A172 (cell line): ENCODE results near the gene PBOV1. TPM values are rescaled to one million over a fixed set of nuclear protein-coding genes. Genes with fewer than 3 reads are reported as not detected.

Experiments
- DNase-seq: peaks from one replicate; pipeline ENCODE4 v3.0.0-alpha.2; 2015; ENCODE audit warnings: low spot score
- total RNA-seq: library from RNA; depleted of rRNA; stranded (reverse); fragments of >200 nt; shearing (Covaris generic); gene quantifications from 2 replicates; pipeline ENCODE4 v1.2.3, GENCODE V29; 2014; rRNA removed

PBOV1 gene
- total RNA-seq = not detected in 2 replicates

GRCh38 chr6:138218449-138218848 lies at the start of gene PBOV1:
Gene PBOV1 (minus strand): TSS chr6:138218491. CDS start chr6:138218395, 96 bp downstream.
- DNase-seq = no peak

GRCh38 chr6:138266095-138266494 lies 47.8 kb upstream of the PBOV1 start:
- no peak for DNase-seq

- DNase-seq = no peak
Measured at GRCh38 chr6:138264372-138264880, 46.1 kb upstream of the PBOV1 start.

GRCh38 chr6:138263963-138264362 lies 45.7 kb upstream of the PBOV1 start:
- DNase-seq = no peak

GRCh38 chr6:138261116-138261780 lies 43.0 kb upstream of the PBOV1 start:
- no peak for DNase-seq

GRCh38 chr6:138258991-138259390 lies 40.7 kb upstream of the PBOV1 start:
- no peak for DNase-seq

- DNase-seq = no peak
Measured at GRCh38 chr6:138258197-138258596, 39.9 kb upstream of the PBOV1 start.

GRCh38 chr6:138257638-138258040 lies 39.3 kb upstream of the PBOV1 start:
- no peak for DNase-seq

- DNase-seq = no peak
Measured at GRCh38 chr6:138255443-138255842, 37.2 kb upstream of the PBOV1 start.

GRCh38 chr6:138253731-138254130 lies 35.4 kb upstream of the PBOV1 start:
- DNase-seq = no peak

- peak; percentile 10 for DNase-seq
Measured at GRCh38 chr6:138250513-138251247, 32.4 kb upstream of the PBOV1 start.

GRCh38 chr6:138250053-138250452 lies 31.8 kb upstream of the PBOV1 start:
- DNase-seq = no peak

- DNase-seq = no peak
Measured at GRCh38 chr6:138248878-138249277, 30.6 kb upstream of the PBOV1 start.

GRCh38 chr6:138248011-138248410 lies 29.7 kb upstream of the PBOV1 start:
- DNase-seq = no peak

- DNase-seq = no peak
Measured at GRCh38 chr6:138246650-138247440, 28.6 kb upstream of the PBOV1 start.

GRCh38 chr6:138245751-138246150 lies 27.5 kb upstream of the PBOV1 start:
- DNase-seq = no peak

- no peak for DNase-seq
Measured at GRCh38 chr6:138242987-138243592, 24.8 kb upstream of the PBOV1 start.

- no peak for DNase-seq
Measured at GRCh38 chr6:138241934-138242333, 23.6 kb upstream of the PBOV1 start.

- DNase-seq = no peak
Measured at GRCh38 chr6:138241381-138241780, 23.1 kb upstream of the PBOV1 start.

- DNase-seq = no peak
Measured at GRCh38 chr6:138240476-138241245, 22.4 kb upstream of the PBOV1 start.

GRCh38 chr6:138239774-138240173 lies 21.5 kb upstream of the PBOV1 start:
- no peak for DNase-seq
